Kidney (tissue), 14 donors: Measurements from ENCODE around the gene ASPM. TPM values are rescaled to one million over a fixed set of nuclear protein-coding genes. Genes with fewer than 3 reads are reported as not detected.

Source experiments
- DNase-seq, 5 donors: peaks; one replicate each; pipeline ENCODE4 v3.0.0-alpha.2; 2013 to 2020
- FAIRE-seq: peaks from 2 replicates; lab custom pipeline; 2012; peaks lifted over from hg19 to GRCh38; lab: Jason Lieb, UNC
- H3K27ac ChIP-seq, 2 donors: one replicate each; pipeline ENCODE4 v1.7.0; 2013; ENCODE audit warnings: low read depth in 2 of 2, low read length in 2 of 2, inconsistent platforms in 1 of 2
- H3K27me3 ChIP-seq: one replicate; pipeline ENCODE4 v1.7.1; 2013; ENCODE audit warnings: low read length, inconsistent platforms; ENCODE audit not compliant: control insufficient read depth, insufficient read depth
- H3K36me3 ChIP-seq, 3 donors: one replicate each; pipeline versions ENCODE4 v1.7.0 to v1.7.1; 2013; ENCODE audit warnings: low read length in 3 of 3, control low read depth in 1 of 3, inconsistent platforms in 1 of 3; ENCODE audit not compliant: insufficient read depth in 3 of 3, control insufficient read depth in 2 of 3
- H3K4me1 ChIP-seq, 3 donors: one replicate each; pipeline versions ENCODE4 v1.7.0 to v1.7.1; 2013; ENCODE audit warnings: low read length in 3 of 3, inconsistent platforms in 1 of 3, low read depth in 1 of 3; ENCODE audit not compliant: control insufficient read depth in 2 of 3, insufficient read depth in 2 of 3
- H3K4me3 ChIP-seq, 3 donors: one replicate each; pipeline versions ENCODE4 v1.7.0 to v1.8.1; 2013; ENCODE audit warnings: low read length in 3 of 3, control low read depth in 1 of 3, inconsistent platforms in 1 of 3
- H3K9ac ChIP-seq, 3 donors: one replicate each; pipeline versions ENCODE4 v1.7.0 to v1.7.1; 2013; ENCODE audit warnings: low read length in 3 of 3, control low read depth in 1 of 3, inconsistent platforms in 1 of 3
- H3K9me3 ChIP-seq, 3 donors: one replicate each; pipeline versions ENCODE4 v1.7.0 to v1.7.1; 2013; ENCODE audit warnings: low read length in 3 of 3, control low read depth in 1 of 3, inconsistent platforms in 1 of 3; ENCODE audit not compliant: control insufficient read depth in 2 of 3, insufficient read depth in 1 of 3
- intact Hi-C: fragments of 100-400 bp; cut with DNase I; formaldehyde crosslinking; loops from one replicate; pipeline ENCODE4 v1.11.1; 2022
- polyA plus RNA-seq: library from polyadenylated mRNA; stranded (reverse); fragments of 350-450 nt; fragmentation: Illumina TruSeq; extraction: RNeasy Lipid Tissue Mini Kit (QIAGEN cat#74804); gene quantifications from one replicate; pipeline ENCODE4 v1.2.3, GENCODE V29; 2014; ENCODE audit warnings: low read depth, low replicate concordance; ENCODE audit not compliant: insufficient read depth
- total RNA-seq: library from RNA; stranded (reverse); fragmentation: NEBNext Ultra II Directional; extraction: Animal tissue kit (Norgen Biotek cat#: 25700); gene quantifications from one replicate; pipeline ENCODE4 v1.2.1, GENCODE V29; 2021
- TF ChIP-seq, protein P1 (sequence below): IDR thresholded peaks from 3 replicates; pipeline ENCODE4 v1.5.1; 2012; ENCODE audit warnings: mild to moderate bottlenecking, moderate library complexity, borderline replicate concordance; ENCODE audit not compliant: insufficient read depth; ENCODE audit errors: extremely low read depth
- donor health status: control.
- donor health status: control.
- donor health status: control.
- donor health status: control.
- donor health status: control.
- donor health status: DM: yes; HTN: yes; CAD: no.
- donor health status: Normal renal cell carcinoma (clear cell type).

Gene ASPM
- total and polyA plus RNA-seq, 2 donors from 2014 or later: 0.06 to 0.69 TPM

DNA sequence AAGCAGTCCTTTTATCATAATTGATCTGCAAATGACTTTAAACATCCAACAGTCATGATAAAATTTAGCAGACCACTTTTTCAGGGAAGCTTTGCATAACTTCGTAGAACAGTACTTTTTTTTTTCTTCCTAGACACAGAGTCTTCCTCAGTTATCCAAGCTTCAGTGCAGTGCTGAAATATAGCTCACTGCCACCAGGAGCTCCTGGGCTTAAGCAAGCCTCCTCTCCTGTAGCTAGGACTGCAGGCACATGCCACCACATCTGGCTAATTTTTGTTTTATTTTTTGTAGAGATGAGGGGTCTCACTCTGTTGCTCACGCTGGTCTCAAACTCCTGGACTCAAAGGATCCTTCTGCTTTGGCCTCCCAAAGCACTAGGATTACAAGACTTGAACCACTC lies 83.3 kb downstream of the ASPM start:
- Histone ChIP-seq H3K4me1 (no peaks in the 10 kb centered on the region), H3K36me3 (no peaks in the 10 kb centered on the region), H3K9me3 (no peaks in the 10 kb centered on the region), H3K4me3 (no peak overlapping the region), H3K9ac (no peak overlapping the region), H3K27me3 (no peaks in the 10 kb centered on the region), H3K27ac (no peak overlapping the region)
- intact Hi-C loops: no loop called here
- FAIRE-seq (no peak), DNase-seq (no peak)
- TF ChIP-seq, protein P1, sequence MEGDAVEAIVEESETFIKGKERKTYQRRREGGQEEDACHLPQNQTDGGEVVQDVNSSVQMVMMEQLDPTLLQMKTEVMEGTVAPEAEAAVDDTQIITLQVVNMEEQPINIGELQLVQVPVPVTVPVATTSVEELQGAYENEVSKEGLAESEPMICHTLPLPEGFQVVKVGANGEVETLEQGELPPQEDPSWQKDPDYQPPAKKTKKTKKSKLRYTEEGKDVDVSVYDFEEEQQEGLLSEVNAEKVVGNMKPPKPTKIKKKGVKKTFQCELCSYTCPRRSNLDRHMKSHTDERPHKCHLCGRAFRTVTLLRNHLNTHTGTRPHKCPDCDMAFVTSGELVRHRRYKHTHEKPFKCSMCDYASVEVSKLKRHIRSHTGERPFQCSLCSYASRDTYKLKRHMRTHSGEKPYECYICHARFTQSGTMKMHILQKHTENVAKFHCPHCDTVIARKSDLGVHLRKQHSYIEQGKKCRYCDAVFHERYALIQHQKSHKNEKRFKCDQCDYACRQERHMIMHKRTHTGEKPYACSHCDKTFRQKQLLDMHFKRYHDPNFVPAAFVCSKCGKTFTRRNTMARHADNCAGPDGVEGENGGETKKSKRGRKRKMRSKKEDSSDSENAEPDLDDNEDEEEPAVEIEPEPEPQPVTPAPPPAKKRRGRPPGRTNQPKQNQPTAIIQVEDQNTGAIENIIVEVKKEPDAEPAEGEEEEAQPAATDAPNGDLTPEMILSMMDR: no peak

DNA sequence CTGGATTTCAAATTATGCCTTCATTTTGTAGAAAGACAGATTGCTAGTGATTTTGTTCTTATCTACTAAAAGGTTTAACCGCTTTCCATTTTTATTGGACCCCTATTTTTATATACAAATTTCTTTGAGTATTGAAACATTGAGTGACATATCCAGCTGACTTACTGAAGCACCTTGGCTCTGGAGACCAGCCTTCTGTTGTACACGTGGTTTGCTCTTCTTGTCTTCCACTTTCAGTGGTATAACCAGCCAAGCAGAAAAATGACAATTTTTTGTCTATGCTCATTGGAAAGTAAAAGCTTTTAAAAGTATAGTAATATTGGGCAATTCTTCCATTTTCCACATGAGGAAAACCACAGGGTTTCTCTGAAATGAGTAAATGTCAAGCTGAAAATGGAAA lies 83.8 kb downstream of the ASPM start:
- no peak overlapping the region for H3K27ac ChIP-seq
- FAIRE-seq (no peak), DNase-seq (no peak)
- no peaks in the 10 kb centered on the region for H3K36me3 ChIP-seq
- TF ChIP-seq, protein P1: no peak
- H3K4me1 ChIP-seq: no peaks in the 10 kb centered on the region
- H3K4me3 ChIP-seq: no peak overlapping the region
- H3K9ac ChIP-seq: no peak overlapping the region
- no peaks in the 10 kb centered on the region for H3K27me3 ChIP-seq
- H3K9me3 ChIP-seq: no peaks in the 10 kb centered on the region
- intact Hi-C loops: no loop called here

DNA sequence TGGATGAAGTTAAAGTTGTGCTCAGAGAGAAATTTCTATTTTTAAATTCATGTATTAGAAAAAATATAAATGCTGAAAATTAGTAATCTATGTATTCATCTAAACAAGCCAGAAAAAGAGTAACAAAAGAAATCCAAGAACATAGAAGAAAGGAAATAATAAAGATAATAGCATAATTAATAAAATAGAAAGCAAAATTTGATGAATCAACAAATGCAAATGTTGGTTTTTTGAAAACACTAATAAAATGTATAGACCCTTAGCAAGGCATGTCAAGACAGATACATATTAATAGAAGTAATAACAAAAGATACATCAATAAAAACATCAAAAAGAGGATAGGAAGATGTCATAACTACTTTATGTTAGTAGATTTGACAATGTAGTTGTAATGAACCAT lies 97.4 kb downstream of the ASPM start:
- H3K4me3 ChIP-seq: no peak overlapping the region
- H3K9ac ChIP-seq: no peak overlapping the region
- FAIRE-seq (peak; percentile 23), DNase-seq (no peak)
- intact Hi-C loops: no loop called here
- no peaks in the 10 kb centered on the region for H3K36me3 ChIP-seq
- no peaks in the 10 kb centered on the region for H3K4me1 ChIP-seq
- no peak overlapping the region for H3K27ac ChIP-seq
- H3K9me3 ChIP-seq: no peaks in the 10 kb centered on the region
- TF ChIP-seq, protein P1: no peak
- H3K27me3 ChIP-seq: no peaks in the 10 kb centered on the region

DNA sequence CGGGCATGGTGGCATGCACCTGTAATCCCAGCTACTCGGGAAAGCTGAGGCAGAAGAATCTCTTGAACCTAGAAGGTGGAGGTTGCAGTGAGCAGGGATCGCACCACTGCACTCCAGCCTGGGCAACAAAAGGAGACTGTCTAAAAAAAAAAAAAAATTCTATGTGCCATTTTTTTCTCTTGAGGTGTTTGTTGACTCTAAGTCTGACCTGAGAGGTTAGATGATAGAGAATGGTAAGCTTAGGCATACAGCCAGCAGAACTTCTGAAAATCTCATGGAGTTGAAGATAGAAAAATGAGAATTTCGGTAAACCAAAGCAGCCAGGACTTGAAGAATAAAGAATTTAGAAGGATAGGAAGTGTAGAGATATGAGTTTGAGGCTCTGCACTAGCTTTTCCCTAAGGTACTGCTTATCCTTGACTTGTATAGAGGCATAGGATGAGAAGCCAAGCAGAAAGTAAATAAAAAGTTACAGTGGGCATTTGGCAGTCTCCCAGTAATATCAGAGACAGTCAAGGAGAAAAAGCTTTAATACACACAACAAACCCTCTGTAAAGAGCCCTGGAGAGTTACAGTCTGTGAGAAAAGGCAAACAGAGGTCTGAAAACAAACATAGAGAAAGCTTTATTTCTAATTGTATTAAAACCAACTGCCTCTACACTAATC lies 103.7 kb downstream of the ASPM start:
- DNase-seq (no peak), FAIRE-seq (no peak)
- intact Hi-C loops: no loop called here
- H3K27ac ChIP-seq: no peak overlapping the region
- no peak overlapping the region for H3K4me3 ChIP-seq
- no peaks in the 10 kb centered on the region for H3K9me3 ChIP-seq
- TF ChIP-seq, protein P1: no peak
- no peak overlapping the region for H3K9ac ChIP-seq
- no peaks in the 10 kb centered on the region for H3K36me3 ChIP-seq
- H3K27me3 ChIP-seq: no peaks in the 10 kb centered on the region
- H3K4me1 ChIP-seq: no peaks in the 10 kb centered on the region
